Ishikawa (cell line): ENCODE measurements around the gene ZNF688.

Source experiments
- CEBPB ChIP-seq: IDR thresholded peaks from 2 replicates; pipeline ENCODE4 v1.6.1; 2012
- EGR1 ChIP-seq: IDR thresholded peaks from 2 replicates; pipeline ENCODE4 v1.6.1; 2012
- EP300 ChIP-seq: IDR thresholded peaks from 2 replicates; pipeline ENCODE4 v1.6.1; 2012; ENCODE audit warnings: borderline replicate concordance
- FOXM1 ChIP-seq: IDR thresholded peaks from 2 replicates; pipeline ENCODE4 v1.6.1; 2012; ENCODE audit warnings: low read depth, borderline replicate concordance
- NFIC ChIP-seq: IDR thresholded peaks from 2 replicates; pipeline ENCODE4 v1.6.1; 2012
- TAF1 ChIP-seq: IDR thresholded peaks from 2 replicates; pipeline ENCODE4 v1.6.1; 2012; ENCODE audit warnings: low read depth, mild to moderate bottlenecking
- TCF12 ChIP-seq: IDR thresholded peaks from 2 replicates; pipeline ENCODE4 v1.6.1; 2012; ENCODE audit warnings: low read depth
- TEAD4 ChIP-seq: IDR thresholded peaks from 2 replicates; pipeline ENCODE4 v1.6.1; 2012
- YY1 ChIP-seq: IDR thresholded peaks from 2 replicates; pipeline ENCODE4 v1.6.1; 2012; ENCODE audit warnings: low read depth
- ZBTB7A ChIP-seq: IDR thresholded peaks from 2 replicates; pipeline ENCODE4 v1.6.1; 2012; ENCODE audit warnings: low read depth
- TF ChIP-seq, protein P1 (sequence below): IDR thresholded peaks from 2 replicates; pipeline ENCODE4 v1.6.1; 2012
- TF ChIP-seq, protein P2 (sequence below): IDR thresholded peaks from 2 replicates; pipeline ENCODE4 v1.6.1; 2012; ENCODE audit warnings: low read depth, mild to moderate bottlenecking
- TF ChIP-seq, protein P3 (sequence below): IDR thresholded peaks from 2 replicates; pipeline ENCODE4 v1.6.1; 2012

ZNF688 gene

DNA sequence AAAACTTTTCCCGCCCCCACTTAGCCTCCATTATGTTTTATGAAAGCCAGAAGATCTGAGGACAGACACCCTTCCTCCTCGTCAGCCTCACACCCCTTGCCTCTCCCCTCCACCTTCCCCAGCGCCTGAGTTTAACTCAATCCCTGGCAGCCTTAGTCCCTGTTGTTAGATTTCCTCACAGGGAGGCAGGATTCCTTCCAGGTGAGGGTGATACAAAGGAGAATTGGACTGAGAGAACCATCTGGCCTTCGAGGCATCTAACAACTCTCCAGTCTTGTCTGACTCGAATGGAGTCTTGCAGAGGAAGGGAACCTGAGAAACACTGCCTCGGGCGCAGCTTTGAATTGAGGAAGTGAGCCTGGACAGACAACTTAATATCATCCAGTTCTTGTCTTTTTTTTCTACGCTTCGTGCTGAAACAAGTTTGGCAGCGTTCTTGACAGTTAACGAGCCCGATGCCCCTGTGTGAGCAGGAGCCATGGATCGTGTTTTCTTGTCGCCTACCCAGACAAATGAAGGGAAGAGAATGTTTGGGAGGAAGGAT lies 43.8 kb downstream of the ZNF688 start:
- TF ChIP-seq EP300 (no peak), YY1 (peak; percentile 15; the same call in 1 of the 2 replicates)

DNA sequence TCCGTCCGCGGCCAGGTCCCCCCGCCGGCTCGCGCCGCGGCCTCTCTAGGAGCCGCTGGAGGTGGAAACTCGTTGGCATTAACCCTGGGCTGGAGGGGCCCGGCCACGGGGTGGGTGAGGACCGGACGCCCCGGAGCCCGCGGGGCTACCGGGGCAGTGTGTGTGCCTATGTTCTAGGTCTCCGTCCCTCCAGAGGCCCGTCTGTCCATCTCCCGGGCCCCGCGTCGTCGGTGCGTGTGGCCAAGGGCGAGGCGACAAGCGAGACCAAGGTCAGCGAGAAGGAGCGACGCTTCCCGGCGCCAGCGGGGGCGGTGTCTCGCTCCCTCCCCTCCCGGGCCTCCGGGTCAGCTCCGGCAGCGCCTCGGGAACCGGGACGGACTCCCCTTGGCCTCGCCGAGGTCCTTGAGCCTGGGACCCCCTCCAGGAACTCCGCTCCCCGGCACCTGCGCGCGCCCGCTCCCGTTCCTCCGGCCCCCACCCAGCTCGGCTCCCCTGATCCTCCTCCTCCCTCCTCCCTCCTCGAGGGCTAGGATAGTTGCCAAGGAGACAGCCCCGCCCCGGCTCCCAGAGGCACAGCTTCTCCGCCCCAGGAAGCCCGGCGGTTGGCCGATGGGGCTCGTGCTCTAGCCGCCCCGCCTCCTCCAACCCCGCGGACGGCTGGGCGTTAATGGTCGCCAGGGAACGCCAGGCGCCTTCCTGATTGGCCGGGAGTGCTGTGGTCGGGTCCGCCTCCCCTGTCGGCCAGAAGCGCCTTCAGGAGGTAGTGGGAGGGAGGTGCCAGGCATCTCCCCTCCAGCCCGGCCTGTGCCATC lies 44.5 kb downstream of the ZNF688 start:
- TF ChIP-seq NFIC, result peak; percentile 18; the same call in 1 of the 2 replicates
- TF ChIP-seq, protein P1, sequence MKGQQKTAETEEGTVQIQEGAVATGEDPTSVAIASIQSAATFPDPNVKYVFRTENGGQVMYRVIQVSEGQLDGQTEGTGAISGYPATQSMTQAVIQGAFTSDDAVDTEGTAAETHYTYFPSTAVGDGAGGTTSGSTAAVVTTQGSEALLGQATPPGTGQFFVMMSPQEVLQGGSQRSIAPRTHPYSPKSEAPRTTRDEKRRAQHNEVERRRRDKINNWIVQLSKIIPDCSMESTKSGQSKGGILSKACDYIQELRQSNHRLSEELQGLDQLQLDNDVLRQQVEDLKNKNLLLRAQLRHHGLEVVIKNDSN, result peak; percentile 33; the same call in 1 of the 2 replicates
- TF ChIP-seq, protein P2, sequence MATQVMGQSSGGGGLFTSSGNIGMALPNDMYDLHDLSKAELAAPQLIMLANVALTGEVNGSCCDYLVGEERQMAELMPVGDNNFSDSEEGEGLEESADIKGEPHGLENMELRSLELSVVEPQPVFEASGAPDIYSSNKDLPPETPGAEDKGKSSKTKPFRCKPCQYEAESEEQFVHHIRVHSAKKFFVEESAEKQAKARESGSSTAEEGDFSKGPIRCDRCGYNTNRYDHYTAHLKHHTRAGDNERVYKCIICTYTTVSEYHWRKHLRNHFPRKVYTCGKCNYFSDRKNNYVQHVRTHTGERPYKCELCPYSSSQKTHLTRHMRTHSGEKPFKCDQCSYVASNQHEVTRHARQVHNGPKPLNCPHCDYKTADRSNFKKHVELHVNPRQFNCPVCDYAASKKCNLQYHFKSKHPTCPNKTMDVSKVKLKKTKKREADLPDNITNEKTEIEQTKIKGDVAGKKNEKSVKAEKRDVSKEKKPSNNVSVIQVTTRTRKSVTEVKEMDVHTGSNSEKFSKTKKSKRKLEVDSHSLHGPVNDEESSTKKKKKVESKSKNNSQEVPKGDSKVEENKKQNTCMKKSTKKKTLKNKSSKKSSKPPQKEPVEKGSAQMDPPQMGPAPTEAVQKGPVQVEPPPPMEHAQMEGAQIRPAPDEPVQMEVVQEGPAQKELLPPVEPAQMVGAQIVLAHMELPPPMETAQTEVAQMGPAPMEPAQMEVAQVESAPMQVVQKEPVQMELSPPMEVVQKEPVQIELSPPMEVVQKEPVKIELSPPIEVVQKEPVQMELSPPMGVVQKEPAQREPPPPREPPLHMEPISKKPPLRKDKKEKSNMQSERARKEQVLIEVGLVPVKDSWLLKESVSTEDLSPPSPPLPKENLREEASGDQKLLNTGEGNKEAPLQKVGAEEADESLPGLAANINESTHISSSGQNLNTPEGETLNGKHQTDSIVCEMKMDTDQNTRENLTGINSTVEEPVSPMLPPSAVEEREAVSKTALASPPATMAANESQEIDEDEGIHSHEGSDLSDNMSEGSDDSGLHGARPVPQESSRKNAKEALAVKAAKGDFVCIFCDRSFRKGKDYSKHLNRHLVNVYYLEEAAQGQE, result no peak
- TF ChIP-seq FOXM1, result 0 out of 2 replicates have a peak, but pooled peaks have one; percentile 14
- TF ChIP-seq TAF1, result peak; percentile 67
- TF ChIP-seq EGR1, result peak; percentile 79
- peak; percentile 45; the same call in 1 of the 2 replicates for TF ChIP-seq YY1
- TF ChIP-seq TCF12, result peak; percentile 29; the same call in 1 of the 2 replicates
- no peak for TF ChIP-seq EP300

DNA sequence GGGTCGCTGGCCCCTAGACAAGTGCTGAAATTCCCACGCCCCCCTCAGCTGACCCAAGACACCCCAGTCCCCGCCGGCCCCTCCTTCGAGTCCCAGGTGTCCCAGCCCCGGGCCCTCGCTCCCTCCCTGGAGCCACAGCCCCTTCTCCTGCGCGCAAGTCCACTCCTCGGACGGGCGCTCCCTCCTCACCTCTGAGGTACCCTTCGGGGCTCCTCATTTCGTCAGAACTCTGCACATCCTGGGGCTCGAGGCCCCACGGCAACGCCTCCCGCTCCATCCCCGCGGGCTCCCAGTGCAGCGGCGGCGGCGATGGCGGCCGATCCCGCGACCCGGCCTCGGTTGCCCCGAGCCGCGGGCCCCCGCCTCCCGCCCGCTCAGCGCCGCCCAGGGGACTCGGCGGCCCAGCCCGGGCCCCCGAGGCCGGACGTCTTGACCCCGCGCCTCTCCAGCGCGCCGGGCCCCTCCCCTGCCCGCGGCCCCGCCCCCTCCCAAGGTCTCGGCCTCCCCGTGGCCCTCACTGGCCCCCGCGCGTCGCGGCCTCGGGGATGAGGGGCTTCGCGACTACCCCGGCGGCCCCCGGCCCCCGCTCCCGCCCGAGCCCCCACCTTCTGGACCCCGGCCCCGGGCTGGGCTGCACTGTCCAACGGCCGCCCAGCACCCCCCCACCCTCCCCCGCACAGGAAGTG lies 45.2 kb downstream of the ZNF688 start, which contains the start of gene ZNF768:
ZNF768 (minus strand) TSS at position 430 of the 686 bp plus-strand sequence; CDS start at position 277, 153 bp downstream.
- no peak for TF ChIP-seq TAF1
- peak; percentile 28; the same call in 1 of the 2 replicates for TF ChIP-seq ZBTB7A
- no peak for TF ChIP-seq TEAD4
- TF ChIP-seq YY1, result 0 out of 2 replicates have a peak, but pooled peaks have one; percentile 12
- no peak for TF ChIP-seq NFIC
- TF ChIP-seq, protein P2, result peak; percentile 70
- TF ChIP-seq, protein P3, sequence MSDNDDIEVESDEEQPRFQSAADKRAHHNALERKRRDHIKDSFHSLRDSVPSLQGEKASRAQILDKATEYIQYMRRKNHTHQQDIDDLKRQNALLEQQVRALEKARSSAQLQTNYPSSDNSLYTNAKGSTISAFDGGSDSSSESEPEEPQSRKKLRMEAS, result 0 out of 2 replicates have a peak, but pooled peaks have one; percentile 9

DNA sequence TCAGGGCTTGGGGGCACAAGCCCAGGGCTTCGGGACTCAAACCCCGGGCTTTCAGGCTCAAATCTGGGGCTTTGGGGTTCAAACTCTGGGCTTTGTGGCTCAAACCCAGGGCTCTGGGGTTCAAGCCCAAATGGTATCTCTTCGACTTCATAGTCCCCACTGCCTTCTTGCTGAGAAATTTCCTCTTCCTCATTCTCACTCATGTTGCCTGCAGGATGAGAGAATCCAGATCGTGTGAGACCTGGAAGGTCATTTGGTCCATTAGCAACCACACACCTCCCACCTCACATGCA lies 45.7 kb downstream of the ZNF688 start:
- TF ChIP-seq EGR1 (no peak), EP300 (no peak), TCF12 (no peak), TAF1 (no peak), FOXM1 (no peak), CEBPB (no peak), YY1 (no peak), NFIC (no peak)
- TF ChIP-seq, protein P3, result no peak
- TF ChIP-seq, protein P1, result no peak
- TF ChIP-seq, protein P2, result no peak
